ENCODE results near the gene C4BPA. TPM values are rescaled to one million over a fixed set of nuclear protein-coding genes. Genes with fewer than 3 reads are reported as not detected.

The C4BPA gene
- total RNA-seq, 2 experiments from 2014 or later: not detected

DNA sequence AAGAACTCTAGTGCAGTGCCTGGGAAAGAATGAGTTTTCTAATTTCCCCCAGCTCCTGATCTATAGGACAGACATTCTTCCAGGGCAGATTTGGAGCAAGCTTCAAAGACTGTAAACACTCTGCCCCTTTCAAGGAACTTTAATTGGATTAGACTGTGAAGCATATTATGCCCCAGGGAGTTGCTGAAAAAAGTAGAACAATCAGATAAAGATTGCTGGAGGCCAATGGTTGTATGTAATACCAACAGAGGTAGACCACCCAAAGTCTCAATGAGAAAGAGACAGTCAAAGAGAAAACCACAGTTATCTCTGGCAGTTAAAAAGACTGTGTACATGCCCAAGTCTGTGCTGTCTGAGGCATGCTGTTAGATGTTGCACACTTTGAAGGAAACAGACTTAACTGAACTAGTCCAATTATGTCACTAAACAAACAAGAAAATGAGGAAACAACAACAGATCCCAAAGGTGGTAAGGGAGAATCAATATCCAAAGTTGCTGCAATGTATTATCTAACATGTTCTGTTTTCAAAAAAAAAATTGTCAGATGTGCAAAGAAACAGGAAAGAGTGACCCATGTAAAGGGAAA is 24.4 kb downstream of the C4BPA start:
- Mint-ChIP-seq H3K36me3 (ENCODE audit: low read depth) (peaks cover 7% of the 10 kb centered on the region), H3K4me1 (no peaks in the 10 kb centered on the region), H3K9me3 (ENCODE audit: low read depth) (peaks cover 32% of the 10 kb centered on the region), H3K4me3 (no peak overlapping the region), H3K27ac (no peak overlapping the region), H3K27me3 (peaks cover 5% of the 10 kb centered on the region)
- POLR2A ChIA-PET: no interaction called here
- CTCF ChIA-PET: interaction anchor here (0.9 to 1.3 kb wide), 2 partner anchors 8 to 25 kb away, joined by 3 to 4 read pairs; partner anchors contain the start of gene C4BPA
- DNase-seq: no peak
- no peak for ATAC-seq
- intact Hi-C loops (cut with DNase I, micrococcal nuclease): no loop called here

DNA sequence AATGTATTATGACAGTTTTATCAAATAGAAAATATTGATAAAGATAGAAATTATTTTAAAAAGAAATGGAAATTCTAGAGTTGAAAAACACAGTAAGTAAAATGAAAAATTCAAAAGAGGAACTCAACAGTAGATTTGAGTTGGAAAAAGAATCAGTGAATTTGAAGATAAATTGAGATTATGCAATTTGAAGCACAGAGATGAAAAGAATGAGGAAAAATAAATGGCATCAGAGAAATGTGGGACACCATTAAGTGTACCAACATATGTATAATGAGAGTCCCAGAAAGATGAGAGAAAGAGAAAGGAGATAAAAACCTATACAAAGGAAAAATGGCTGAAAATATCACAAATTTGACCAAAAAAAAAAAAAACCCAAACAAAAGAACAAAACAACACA is 25.0 kb downstream of the C4BPA start:
- no peak for ATAC-seq

DNA sequence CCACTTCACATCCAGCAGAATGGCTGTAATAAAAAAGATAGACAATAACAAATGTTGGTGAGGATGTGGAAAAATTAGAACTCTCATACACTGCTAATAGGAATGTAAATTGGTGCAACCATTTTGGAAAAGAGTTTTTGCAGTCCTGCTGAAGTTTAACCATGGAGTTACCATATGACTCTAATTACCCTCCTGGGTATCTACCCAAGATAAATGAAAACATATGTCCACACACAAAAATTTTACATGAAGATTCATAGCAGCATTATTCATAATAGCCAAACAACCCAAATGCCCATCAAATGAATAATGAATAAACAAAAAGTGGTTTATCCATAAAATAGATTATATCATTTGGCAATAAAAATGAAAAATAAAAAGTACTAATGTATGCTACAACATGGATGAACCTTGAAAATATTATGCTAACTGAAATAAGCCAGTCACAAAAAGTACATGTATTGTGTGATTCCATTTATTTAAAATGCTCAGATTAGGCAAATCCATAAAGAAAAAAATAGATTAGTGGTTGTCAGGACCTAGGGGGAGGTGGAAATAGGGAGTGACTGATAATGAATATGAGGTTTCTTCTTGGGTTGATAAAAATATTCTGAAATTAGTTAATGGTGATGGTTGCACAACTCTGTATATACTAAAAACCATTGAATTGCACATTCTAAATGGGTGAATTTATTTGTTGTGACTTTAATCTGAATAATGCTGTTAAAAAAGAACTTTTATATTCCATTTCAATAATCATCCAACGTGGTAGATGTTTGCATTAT is 26.4 kb downstream of the C4BPA start:
- CTCF ChIA-PET: no interaction called here
- no peaks in the 10 kb centered on the region for H3K4me1 Mint-ChIP-seq
- POLR2A ChIA-PET: no interaction called here
- H3K27me3 Mint-ChIP-seq: peaks cover 2% of the 10 kb centered on the region
- peaks cover 7% of the 10 kb centered on the region for H3K36me3 Mint-ChIP-seq (ENCODE audit: low read depth)
- DNase-seq (no peak), ATAC-seq (no peak)
- intact Hi-C loops (cut with DNase I, micrococcal nuclease): no loop called here
- H3K4me3 Mint-ChIP-seq: no peak overlapping the region
- peaks cover 32% of the 10 kb centered on the region for H3K9me3 Mint-ChIP-seq (ENCODE audit: low read depth)
- H3K27ac Mint-ChIP-seq: no peak overlapping the region

More for the DNA sequence above, 25.0 kb downstream of the C4BPA start:
- Mint-ChIP-seq H3K27me3 (peaks cover 2% of the 10 kb centered on the region), H3K4me1 (no peaks in the 10 kb centered on the region), H3K27ac (no peak overlapping the region), H3K4me3 (no peak overlapping the region), H3K9me3 (ENCODE audit: low read depth) (peaks cover 32% of the 10 kb centered on the region), H3K36me3 (ENCODE audit: low read depth) (peaks cover 7% of the 10 kb centered on the region)
- intact Hi-C loops (cut with DNase I, micrococcal nuclease): no loop called here
- no peak for DNase-seq
- ChIA-PET CTCF (interaction anchor here (0.6 kb wide), 1 partner anchor 51 kb away, joined by 3 read pairs; no protein-coding TSS in a partner anchor), POLR2A (no interaction called here)

DNA sequence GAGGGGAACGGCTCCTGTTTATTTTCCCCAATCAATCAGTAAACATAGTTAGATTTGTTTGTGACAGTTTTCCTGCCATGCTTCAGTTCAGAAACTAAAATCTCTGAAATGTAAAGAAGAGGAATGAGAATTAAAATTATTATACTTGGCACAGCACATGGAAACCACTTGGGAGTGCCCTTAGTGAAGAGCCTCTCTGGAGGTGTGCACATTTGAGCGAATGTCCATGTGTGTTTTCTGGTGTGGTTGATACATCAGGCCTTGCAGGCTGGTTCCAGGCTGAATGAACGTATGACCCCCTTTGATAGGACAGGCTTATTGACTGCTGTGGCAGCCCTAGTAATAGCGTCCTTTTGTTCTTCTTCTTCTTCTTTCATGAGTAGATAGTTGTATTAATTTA is 27.1 kb downstream of the C4BPA start:
- no peaks in the 10 kb centered on the region for H3K4me1 Mint-ChIP-seq
- ATAC-seq (no peak), DNase-seq (no peak)
- H3K9me3 Mint-ChIP-seq (ENCODE audit: low read depth): peaks cover 32% of the 10 kb centered on the region
- CTCF ChIA-PET: no interaction called here
- POLR2A ChIA-PET: no interaction called here
- H3K27ac Mint-ChIP-seq: no peak overlapping the region
- H3K36me3 Mint-ChIP-seq (ENCODE audit: low read depth): peaks cover 7% of the 10 kb centered on the region
- no peak overlapping the region for H3K4me3 Mint-ChIP-seq
- intact Hi-C loops (cut with DNase I, micrococcal nuclease): no loop called here
- H3K27me3 Mint-ChIP-seq: no peaks in the 10 kb centered on the region

DNA sequence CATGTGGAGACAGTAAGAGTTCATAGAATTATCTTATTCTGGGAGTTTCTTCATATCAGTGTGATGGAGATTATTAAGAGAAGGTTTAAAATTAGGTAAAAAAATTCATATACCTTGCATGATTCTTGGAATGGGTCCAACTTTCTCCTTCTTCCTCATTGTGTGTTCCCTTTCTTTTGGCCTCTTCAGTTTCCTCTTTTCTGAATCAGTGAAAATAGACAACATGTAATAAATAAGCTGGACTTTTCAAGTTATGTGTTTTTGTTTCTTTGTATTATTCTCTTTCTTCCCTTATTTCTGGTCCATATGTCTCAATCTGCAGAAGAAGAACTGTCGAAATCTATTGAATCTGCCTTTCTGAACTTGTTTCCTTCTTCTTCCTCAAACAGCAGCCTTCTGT is 30.5 kb downstream of the C4BPA start:
- Mint-ChIP-seq H3K27ac (no peak overlapping the region), H3K9me3 (ENCODE audit: low read depth) (peaks cover 13% of the 10 kb centered on the region), H3K4me3 (no peak overlapping the region), H3K27me3 (no peaks in the 10 kb centered on the region), H3K4me1 (no peaks in the 10 kb centered on the region), H3K36me3 (ENCODE audit: low read depth) (no peaks in the 10 kb centered on the region)
- ATAC-seq: no peak
- ChIA-PET POLR2A (no interaction called here), CTCF (interaction anchor here (0.6 kb wide), 1 partner anchor 662 kb away, joined by 5 read pairs; no protein-coding TSS in a partner anchor)
- intact Hi-C loops (cut with DNase I, micrococcal nuclease): no loop called here
- DNase-seq: no peak

DNA sequence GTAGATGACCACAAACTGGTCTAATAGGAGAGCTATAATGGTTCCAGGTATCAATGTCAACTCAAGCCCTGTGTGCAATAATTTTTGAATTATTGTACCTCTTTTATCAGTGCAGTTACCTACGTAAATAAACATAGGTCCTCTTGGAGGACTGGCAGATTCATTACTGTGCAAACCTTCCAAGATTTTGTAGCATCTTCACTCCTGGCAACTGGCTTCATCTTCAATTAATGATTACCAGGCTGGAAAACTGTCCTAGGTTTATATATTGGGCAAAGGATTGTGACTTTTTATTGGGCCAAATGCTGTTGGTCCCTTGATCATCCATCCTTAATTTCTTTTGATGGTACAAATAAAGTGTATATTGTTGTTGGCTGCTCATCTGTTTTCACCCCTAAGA is 35.6 kb downstream of the C4BPA start:
- Mint-ChIP-seq H3K27ac (no peak overlapping the region), H3K9me3 (ENCODE audit: low read depth) (no peaks in the 10 kb centered on the region), H3K4me3 (no peak overlapping the region), H3K36me3 (ENCODE audit: low read depth) (no peaks in the 10 kb centered on the region), H3K27me3 (no peaks in the 10 kb centered on the region), H3K4me1 (no peaks in the 10 kb centered on the region)
- no peak for ATAC-seq
- no peak for DNase-seq
- CTCF ChIA-PET: interaction anchor here (0.6 to 1.0 kb wide), 3 partner anchors 14 to 77 kb away, joined by 3 to 4 read pairs (median 3); no protein-coding TSS in a partner anchor
- POLR2A ChIA-PET: interaction anchor here (0.8 kb wide), 1 partner anchor 359 kb away, joined by 3 read pairs; no protein-coding TSS in a partner anchor
- intact Hi-C loops (cut with DNase I, micrococcal nuclease): no loop called here

DNA sequence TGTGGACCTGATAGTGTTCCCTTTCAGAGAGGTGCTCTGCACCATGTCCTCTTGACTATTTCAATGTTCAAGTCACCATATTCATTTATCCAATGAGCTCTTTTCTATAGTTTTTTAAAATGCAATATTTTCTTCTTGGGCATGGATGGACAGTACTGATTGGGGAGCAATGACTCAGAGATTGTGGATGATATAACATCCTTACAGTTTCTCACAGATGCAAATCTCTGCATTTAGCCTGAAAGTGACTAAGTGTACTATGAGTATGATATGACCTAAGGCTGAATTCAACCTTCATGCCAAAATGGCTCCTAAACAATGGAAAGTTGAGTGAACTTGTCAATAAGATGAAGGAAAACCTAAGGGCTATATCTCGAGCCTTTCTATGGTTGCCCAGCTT is 36.5 kb downstream of the C4BPA start:
- DNase-seq: no peak
- H3K4me3 Mint-ChIP-seq: no peak overlapping the region
- ChIA-PET CTCF (interaction anchor here (0.6 to 1.0 kb wide), 2 partner anchors 30 to 76 kb away, joined by 3 to 4 read pairs; no protein-coding TSS in a partner anchor), POLR2A (no interaction called here)
- H3K4me1 Mint-ChIP-seq: no peaks in the 10 kb centered on the region
- H3K36me3 Mint-ChIP-seq (ENCODE audit: low read depth): no peaks in the 10 kb centered on the region
- H3K27me3 Mint-ChIP-seq: peaks cover 1% of the 10 kb centered on the region
- H3K9me3 Mint-ChIP-seq (ENCODE audit: low read depth): no peaks in the 10 kb centered on the region
- no peak overlapping the region for H3K27ac Mint-ChIP-seq
- intact Hi-C loops (cut with DNase I, micrococcal nuclease): no loop called here
- ATAC-seq: no peak

DNA sequence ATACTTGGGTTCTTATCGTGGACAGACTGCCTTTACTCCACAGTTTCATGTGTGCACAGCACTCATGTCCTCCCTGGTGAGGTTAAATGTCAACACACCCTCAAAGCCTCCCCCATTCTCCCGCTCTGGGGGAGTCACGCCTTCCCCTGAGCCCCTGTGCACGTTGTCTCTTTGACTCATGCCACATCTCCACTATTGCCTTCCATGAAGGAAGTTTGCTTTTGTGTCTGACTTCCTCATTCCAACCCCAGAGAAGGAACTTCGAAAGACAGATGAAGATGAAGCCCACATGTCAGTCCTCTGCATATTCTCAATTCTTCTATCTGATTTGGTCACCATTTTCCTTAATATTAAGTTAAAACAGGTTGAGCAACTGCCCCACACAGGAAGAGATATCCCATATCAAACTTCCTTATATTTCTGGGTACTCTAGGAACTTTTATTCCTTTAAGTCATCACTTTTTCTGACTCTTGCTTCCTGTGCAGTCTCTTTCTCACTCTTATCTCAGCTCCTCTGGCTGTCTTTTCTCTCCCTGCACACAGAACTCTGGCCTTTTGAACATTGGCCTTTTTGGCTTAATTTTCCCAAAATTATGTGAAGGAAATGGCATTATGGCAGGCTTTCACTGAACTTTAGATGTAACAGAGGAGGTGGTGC is 41.5 kb downstream of the C4BPA start:
- H3K4me1 Mint-ChIP-seq: no peaks in the 10 kb centered on the region
- H3K4me3 Mint-ChIP-seq: no peak overlapping the region
- ATAC-seq: no peak
- ChIA-PET CTCF (interaction anchor here (0.5 kb wide), 1 partner anchor 337 kb away, joined by 3 read pairs; no protein-coding TSS in a partner anchor), POLR2A (no interaction called here)
- no peak for DNase-seq
- intact Hi-C loops (cut with DNase I, micrococcal nuclease): no loop called here
- no peak overlapping the region for H3K27ac Mint-ChIP-seq
- no peaks in the 10 kb centered on the region for H3K36me3 Mint-ChIP-seq (ENCODE audit: low read depth)
- H3K27me3 Mint-ChIP-seq: peaks cover 4% of the 10 kb centered on the region
- no peaks in the 10 kb centered on the region for H3K9me3 Mint-ChIP-seq (ENCODE audit: low read depth)

DNA sequence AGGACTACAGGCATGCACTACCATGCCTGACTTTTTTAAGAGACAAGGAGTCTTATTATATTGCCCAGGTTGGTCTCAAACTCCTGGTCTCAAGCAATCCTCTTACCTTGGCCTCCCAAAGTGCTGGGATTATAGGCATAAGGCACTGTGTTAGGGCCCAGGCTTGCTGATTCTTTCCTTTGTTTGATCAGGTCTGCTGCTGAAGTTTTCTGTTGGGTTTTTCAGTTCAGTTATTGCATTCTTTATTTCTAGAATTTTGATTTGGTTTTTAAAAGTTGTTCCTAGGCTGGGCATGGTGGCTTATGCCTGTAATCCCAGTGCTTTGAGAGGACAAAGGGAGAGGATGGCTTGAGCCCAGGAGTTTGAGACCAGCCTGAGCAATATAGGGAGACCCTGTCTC is 47.9 kb downstream of the C4BPA start:
- intact Hi-C loops (cut with DNase I, micrococcal nuclease): no loop called here
- CTCF ChIA-PET: interaction anchor here (2.5 kb wide), 1 partner anchor 67 kb away, joined by 5 read pairs; no protein-coding TSS in a partner anchor
- Mint-ChIP-seq H3K4me3 (no peak overlapping the region), H3K9me3 (ENCODE audit: low read depth) (peaks cover 9% of the 10 kb centered on the region), H3K4me1 (no peaks in the 10 kb centered on the region), H3K27me3 (peaks cover 1% of the 10 kb centered on the region), H3K27ac (no peak overlapping the region), H3K36me3 (ENCODE audit: low read depth) (peaks cover 2% of the 10 kb centered on the region)
- POLR2A ChIA-PET: no interaction called here
- no peak for ATAC-seq
- DNase-seq: no peak

DNA sequence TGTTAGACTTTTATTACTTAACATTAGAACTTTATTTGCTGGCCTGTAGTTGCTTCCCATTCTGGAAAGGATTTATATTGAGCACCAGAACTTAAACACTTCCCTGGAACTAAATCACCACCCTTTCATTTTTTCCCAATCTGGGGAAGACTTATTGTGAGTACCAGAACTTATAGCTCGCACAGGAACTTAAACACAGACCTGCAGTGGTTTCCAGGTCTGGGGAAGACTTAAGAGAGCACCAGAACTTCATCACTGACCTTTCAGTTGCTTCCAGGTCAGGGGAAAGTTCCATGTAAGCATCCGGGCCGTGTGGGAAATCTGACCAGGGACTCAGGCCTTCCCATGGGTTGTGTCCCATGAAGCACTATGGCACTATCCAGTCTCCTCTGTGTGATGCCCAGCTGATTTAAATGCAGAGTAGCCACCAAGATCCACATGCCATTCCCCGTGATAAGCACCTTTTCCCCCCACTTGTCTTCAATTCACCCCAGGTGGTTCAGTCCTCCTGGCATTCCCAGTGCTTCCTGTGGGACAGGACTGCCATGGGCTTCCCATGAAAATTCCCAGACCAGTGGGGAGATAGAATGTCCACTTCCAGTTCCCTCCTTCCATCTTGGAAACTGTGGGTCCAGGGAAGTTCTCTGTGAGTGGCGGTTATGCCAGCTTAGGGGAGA is 48.9 kb downstream of the C4BPA start:
- H3K4me1 Mint-ChIP-seq: no peaks in the 10 kb centered on the region
- H3K4me3 Mint-ChIP-seq: no peak overlapping the region
- no peak overlapping the region for H3K27ac Mint-ChIP-seq
- ChIA-PET POLR2A (no interaction called here), CTCF (interaction anchor here (2.5 kb wide), 1 partner anchor 68 kb away, joined by 5 read pairs; no protein-coding TSS in a partner anchor)
- peaks cover 2% of the 10 kb centered on the region for H3K36me3 Mint-ChIP-seq (ENCODE audit: low read depth)
- DNase-seq (no peak), ATAC-seq (no peak)
- intact Hi-C loops (cut with DNase I, micrococcal nuclease): no loop called here
- H3K9me3 Mint-ChIP-seq (ENCODE audit: low read depth): peaks cover 9% of the 10 kb centered on the region
- H3K27me3 Mint-ChIP-seq: peaks cover 1% of the 10 kb centered on the region

DNA sequence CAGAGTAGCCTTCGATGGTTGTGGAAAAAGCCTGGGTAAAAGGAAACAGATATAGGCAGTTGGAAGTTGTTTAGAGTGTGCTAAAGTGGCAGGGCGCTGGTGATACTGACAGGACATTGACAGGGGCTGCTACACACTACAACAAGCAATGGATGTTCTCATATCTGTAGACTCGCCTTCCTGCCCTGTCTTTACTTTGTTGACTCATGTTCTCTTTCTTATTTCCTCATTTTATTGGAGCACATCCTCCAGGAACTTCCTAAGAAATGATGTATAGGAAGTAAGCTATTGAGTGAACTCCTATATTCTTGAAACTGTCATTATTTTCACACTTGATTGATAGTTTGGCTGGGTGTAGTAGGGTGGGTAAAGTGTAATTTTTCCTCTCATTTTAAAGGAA is 51.0 kb downstream of the C4BPA start:
- Mint-ChIP-seq H3K4me1 (no peaks in the 10 kb centered on the region), H3K36me3 (ENCODE audit: low read depth) (peaks cover 2% of the 10 kb centered on the region), H3K9me3 (ENCODE audit: low read depth) (peaks cover 9% of the 10 kb centered on the region), H3K27me3 (peaks cover 3% of the 10 kb centered on the region), H3K4me3 (no peak overlapping the region), H3K27ac (no peak overlapping the region)
- intact Hi-C loops (cut with DNase I, micrococcal nuclease): no loop called here
- ChIA-PET POLR2A (no interaction called here), CTCF (interaction anchor here (0.7 to 1.0 kb wide), 2 partner anchors 250 to 295 kb away, joined by 3 read pairs; no protein-coding TSS in a partner anchor)
- no peak for DNase-seq
- no peak for ATAC-seq

Measured in activated CD4-positive, alpha-beta T cell treated with anti-CD3 and anti-CD28 coated beads for 36 hours (primary cell).